Ishikawa (cell line): ENCODE measurements around the gene SERTAD3.

Experiments
- CEBPB ChIP-seq: IDR thresholded peaks from 2 replicates; pipeline ENCODE4 v1.6.1; 2012
- CREB1 ChIP-seq: IDR thresholded peaks from 2 replicates; pipeline ENCODE4 v1.6.1; 2012; ENCODE audit warnings: low read depth
- EGR1 ChIP-seq: IDR thresholded peaks from 2 replicates; pipeline ENCODE4 v1.6.1; 2012
- EP300 ChIP-seq: IDR thresholded peaks from 2 replicates; pipeline ENCODE4 v1.6.1; 2012; ENCODE audit warnings: borderline replicate concordance
- FOXM1 ChIP-seq: IDR thresholded peaks from 2 replicates; pipeline ENCODE4 v1.6.1; 2012; ENCODE audit warnings: low read depth, borderline replicate concordance
- MAX ChIP-seq: IDR thresholded peaks from 2 replicates; pipeline ENCODE4 v1.6.1; 2012
- NFIC ChIP-seq: IDR thresholded peaks from 2 replicates; pipeline ENCODE4 v1.6.1; 2012
- RAD21 ChIP-seq: IDR thresholded peaks from 2 replicates; pipeline ENCODE4 v1.6.1; 2012; ENCODE audit warnings: low read depth
- REST ChIP-seq: IDR thresholded peaks from 2 replicates; pipeline ENCODE4 v1.6.1; 2012; ENCODE audit warnings: low read depth, mild to moderate bottlenecking
- TAF1 ChIP-seq: IDR thresholded peaks from 2 replicates; pipeline ENCODE4 v1.6.1; 2012; ENCODE audit warnings: low read depth, mild to moderate bottlenecking
- TCF12 ChIP-seq: IDR thresholded peaks from 2 replicates; pipeline ENCODE4 v1.6.1; 2012; ENCODE audit warnings: low read depth
- TEAD4 ChIP-seq: IDR thresholded peaks from 2 replicates; pipeline ENCODE4 v1.6.1; 2012
- USF1 ChIP-seq: IDR thresholded peaks from 2 replicates; pipeline ENCODE4 v1.6.1; 2012
- YY1 ChIP-seq: IDR thresholded peaks from 2 replicates; pipeline ENCODE4 v1.6.1; 2012; ENCODE audit warnings: low read depth
- ZBTB7A ChIP-seq: IDR thresholded peaks from 2 replicates; pipeline ENCODE4 v1.6.1; 2012; ENCODE audit warnings: low read depth

Gene SERTAD3

GRCh38 chr19:40457048-40457447, 12.9 kb upstream of the SERTAD3 start:
- TF ChIP-seq TAF1 (no peak), NFIC (no peak), CREB1 (no peak), REST (no peak), YY1 (no peak), USF1 (no peak), FOXM1 (no peak), RAD21 (no peak), TEAD4 (no peak), ZBTB7A (no peak), MAX (no peak), EGR1 (no peak), EP300 (no peak), TCF12 (no peak), CEBPB (no peak)

GRCh38 chr19:40453151-40453735, 9.1 kb upstream of the SERTAD3 start:
- no peak for TF ChIP-seq FOXM1
- TF ChIP-seq EP300: no peak
- no peak for TF ChIP-seq TCF12
- TF ChIP-seq USF1: no peak
- TF ChIP-seq REST: no peak
- TF ChIP-seq YY1: no peak
- TF ChIP-seq NFIC: no peak
- no peak for TF ChIP-seq CREB1
- TF ChIP-seq EGR1: no peak
- no peak for TF ChIP-seq CEBPB
- TF ChIP-seq MAX: no peak
- no peak for TF ChIP-seq RAD21

- TF ChIP-seq YY1 (no peak), REST (no peak), ZBTB7A (no peak), USF1 (no peak), CREB1 (no peak), NFIC (no peak)
Measured at GRCh38 chr19:40452016-40452415, 7.9 kb upstream of the SERTAD3 start.

GRCh38 chr19:40450664-40451063, 6.5 kb upstream of the SERTAD3 start:
- TF ChIP-seq REST (no peak), NFIC (no peak), FOXM1 (no peak), TCF12 (no peak), EGR1 (no peak), ZBTB7A (no peak), CREB1 (no peak), TEAD4 (no peak), RAD21 (no peak), EP300 (no peak), USF1 (no peak), MAX (no peak), CEBPB (no peak), TAF1 (no peak), YY1 (no peak)
